Kidney (tissue), 2 donors: ENCODE results near the gene WASHC2A. TPM values are rescaled to one million over a fixed set of nuclear protein-coding genes. Genes with fewer than 3 reads are reported as not detected.

ENCODE experiments used
- polyA plus RNA-seq: library from polyadenylated mRNA; stranded (reverse); fragments of 350-450 nt; fragmentation: Illumina TruSeq; extraction: RNeasy Lipid Tissue Mini Kit (QIAGEN cat#74804); gene quantifications from one replicate; pipeline ENCODE4 v1.2.3, GENCODE V29; 2014; ENCODE audit warnings: low read depth, low replicate concordance; ENCODE audit not compliant: insufficient read depth
- total RNA-seq: library from RNA; stranded (reverse); fragmentation: NEBNext Ultra II Directional; extraction: Animal tissue kit (Norgen Biotek cat#: 25700); gene quantifications from one replicate; pipeline ENCODE4 v1.2.1, GENCODE V29; 2021
- donor health status: DM: yes; HTN: yes; CAD: no.

WASHC2A gene
- total and polyA plus RNA-seq, 2 donors from 2014 or later: 24.4 to 42.2 TPM

Other genes with a start within 250 kb of the WASHC2A start
- gene PARG, start 125.9 kb upstream of the WASHC2A start, total RNA-seq: 30.3 TPM
- 7.8 TPM for gene PARG, start 125.9 kb upstream of the WASHC2A start, polyA plus RNA-seq
- 19.4 TPM for gene TIMM23B, start 125.9 kb upstream of the WASHC2A start, total RNA-seq
- gene TIMM23B, start 125.9 kb upstream of the WASHC2A start, polyA plus RNA-seq: 4.1 TPM
- 14.4 TPM for gene AGAP6, start 79.5 kb upstream of the WASHC2A start, total RNA-seq
- gene AGAP6, start 79.5 kb upstream of the WASHC2A start, polyA plus RNA-seq: 5.2 TPM
- 1.3 TPM for gene ASAH2, start 183.6 kb downstream of the WASHC2A start, total RNA-seq
- gene ASAH2, start 183.6 kb downstream of the WASHC2A start, polyA plus RNA-seq: 0.45 TPM